Glutamatergic neuron (in vitro differentiated cells): ENCODE measurements around the gene ZGLP1. TPM values are rescaled to one million over a fixed set of nuclear protein-coding genes. Genes with fewer than 3 reads are reported as not detected.

Experiments used
- DNase-seq: peaks from one replicate; pipeline ENCODE4 v3.0.0; 2022
- H3K27ac Mint-ChIP-seq: one replicate; pipeline ENCODE4 v1.8.0; 2020; ENCODE audit warnings: mild to moderate bottlenecking, mixed read lengths, inconsistent platforms; ENCODE audit not compliant: unreplicated experiment
- H3K27me3 Mint-ChIP-seq: one replicate; pipeline ENCODE4 v1.8.0; 2020; ENCODE audit warnings: mild to moderate bottlenecking, moderate library complexity, mixed read lengths, inconsistent platforms; ENCODE audit not compliant: unreplicated experiment
- H3K36me3 Mint-ChIP-seq: one replicate; pipeline ENCODE4 v1.8.0; 2020; ENCODE audit warnings: mild to moderate bottlenecking, mixed read lengths, inconsistent platforms; ENCODE audit not compliant: unreplicated experiment
- H3K4me1 Mint-ChIP-seq: one replicate; pipeline ENCODE4 v1.8.0; 2020; ENCODE audit warnings: mild to moderate bottlenecking, low read depth, mixed read lengths, inconsistent platforms; ENCODE audit not compliant: unreplicated experiment
- H3K4me3 Mint-ChIP-seq: one replicate; pipeline ENCODE4 v1.8.0; 2020; ENCODE audit warnings: mild to moderate bottlenecking, mixed read lengths, inconsistent platforms; ENCODE audit not compliant: unreplicated experiment
- H3K9me3 Mint-ChIP-seq: one replicate; pipeline ENCODE4 v1.8.0; 2020; ENCODE audit warnings: mild to moderate bottlenecking, moderate library complexity, mixed read lengths, inconsistent platforms; ENCODE audit not compliant: unreplicated experiment
- CTCF ChIP-seq: fragments of 200-600 bp; sonication (generic); IDR thresholded peaks from one replicate; pipeline ENCODE4 v1.5.0; 2021; ENCODE audit not compliant: partially characterized antibody, unreplicated experiment
- total RNA-seq: library from RNA; stranded (reverse); fragmentation: NEBNext Ultra II Directional; extraction: Animal tissue kit (Norgen Biotek cat#: 25700); gene quantifications from one replicate; pipeline ENCODE4 v1.2.1, GENCODE V29; 2021; ENCODE audit not compliant: unreplicated experiment

The ZGLP1 gene
- total RNA-seq, 1 donor from 2014 or later: 9.4 TPM

- peak; percentile 98 for DNase-seq
- TF ChIP-seq CTCF: no peak
- Mint-ChIP-seq H3K4me3 (peak within 1 kb of the TSS; percentile 93), H3K4me1 (peaks cover 7% of the 10 kb centered on the region), H3K9me3 (peaks cover 4% of the 10 kb centered on the region), H3K36me3 (no peaks in the 10 kb centered on the region), H3K27ac (peak within 1 kb of the TSS; percentile 87), H3K27me3 (peaks cover 5% of the 10 kb centered on the region)
Observed at GRCh38 chr19:10332965-10333757, 23.5 kb upstream of the ZGLP1 start, which contains the start of gene RAVER1. Gene RAVER1 (minus strand): TSS chr19:10333529. CDS start chr19:10333507, 22 bp downstream.

GRCh38 chr19:10332158-10332964 lies 22.7 kb upstream of the ZGLP1 start:
- Mint-ChIP-seq H3K27me3 (peaks cover 5% of the 10 kb centered on the region), H3K4me1 (peaks cover 7% of the 10 kb centered on the region), H3K9me3 (peaks cover 4% of the 10 kb centered on the region), H3K4me3 (peak overlapping the region; percentile 93), H3K36me3 (no peaks in the 10 kb centered on the region), H3K27ac (peak overlapping the region; percentile 87)
- TF ChIP-seq CTCF: no peak
- DNase-seq: no peak

- peaks cover 5% of the 10 kb centered on the region for H3K27me3 Mint-ChIP-seq
- DNase-seq: no peak
- no peak overlapping the region for H3K27ac Mint-ChIP-seq
- peaks cover 4% of the 10 kb centered on the region for H3K9me3 Mint-ChIP-seq
- no peak for TF ChIP-seq CTCF
- no peak overlapping the region for H3K4me3 Mint-ChIP-seq
- H3K36me3 Mint-ChIP-seq: no peaks in the 10 kb centered on the region
- H3K4me1 Mint-ChIP-seq: peaks cover 7% of the 10 kb centered on the region
Observed at GRCh38 chr19:10329555-10329954, 19.9 kb upstream of the ZGLP1 start.

- H3K9me3 Mint-ChIP-seq: peaks cover 2% of the 10 kb centered on the region
- DNase-seq: no peak
- H3K27ac Mint-ChIP-seq: no peak overlapping the region
- H3K4me3 Mint-ChIP-seq: no peak overlapping the region
- H3K36me3 Mint-ChIP-seq: no peaks in the 10 kb centered on the region
- peaks cover 6% of the 10 kb centered on the region for H3K4me1 Mint-ChIP-seq
- TF ChIP-seq CTCF: no peak
- H3K27me3 Mint-ChIP-seq: peaks cover 5% of the 10 kb centered on the region
Observed at GRCh38 chr19:10328558-10329429, 19.2 kb upstream of the ZGLP1 start.
